K562 (cell line): ENCODE results near the gene ABCF2. TPM values are rescaled to one million over a fixed set of nuclear protein-coding genes. Genes with fewer than 3 reads are reported as not detected.
A peak's percentile ranks its signal among the peaks of the same experiment; 100 is the strongest.

ENCODE experiments used
- CBX2 ChIP-seq: fragments of 200-600 bp; sonication (generic); IDR thresholded peaks from one replicate; pipeline ENCODE4 v1.6.1; 2012; ENCODE audit warnings: mild to moderate bottlenecking, low read length, inconsistent platforms; ENCODE audit not compliant: insufficient read depth, poor library complexity, severe bottlenecking
- FOXJ2 ChIP-seq: fragments of 200-800 bp; sonication (Bioruptor generic); IDR thresholded peaks from 2 replicates; pipeline ENCODE4 v1.6.1; 2016; ENCODE audit warnings: missing genetic modification characterization, missing compliant biosample characterization
- GTF2F1 ChIP-seq: IDR thresholded peaks from 2 replicates; pipeline ENCODE4 v1.6.1; 2011; ENCODE audit warnings: low read depth, low read length, improper control_type of control experiment
- KLF1 ChIP-seq: fragments of 450-650 bp; IDR thresholded peaks from 2 replicates; pipeline ENCODE4 v1.6.1; 2016; ENCODE audit warnings: missing genetic modification characterization, missing compliant biosample characterization
- LEF1 ChIP-seq: fragments of 450-650 bp; IDR thresholded peaks from 2 replicates; pipeline ENCODE4 v1.6.1; 2016; ENCODE audit warnings: mild to moderate bottlenecking
- MAFF ChIP-seq: IDR thresholded peaks from 2 replicates; pipeline ENCODE4 v1.6.1; 2012; ENCODE audit warnings: low read length, improper control_type of control experiment
- NFE2L1 ChIP-seq: fragments of 450-650 bp; IDR thresholded peaks from 2 replicates; pipeline ENCODE4 v1.6.1; 2016; ENCODE audit warnings: missing genetic modification characterization, low read depth, mild to moderate bottlenecking, missing compliant biosample characterization, moderate library complexity, borderline replicate concordance
- NR2C2 ChIP-seq, 2 experiments: fragments of 200-800 bp in 1 of 2; sonication (Bioruptor generic) in 1 of 2; sonication (generic) in 1 of 2; formaldehyde crosslinking in 1 of 2; IDR thresholded peaks; 2 replicates each; pipeline versions ENCODE4 v1.6.1 to v1.8.0; 2016 to 2022; ENCODE audit warnings: mild to moderate bottlenecking in 1 of 2, missing compliant biosample characterization in 1 of 2, missing genetic modification characterization in 1 of 2, missing genetic modification reagents in 1 of 2
- RBM22 ChIP-seq: fragments of 200-400 bp; formaldehyde crosslinking; IDR thresholded peaks from 2 replicates; pipeline ENCODE4 v1.6.1; 2018; ENCODE audit warnings: low read length, low read depth; ENCODE audit not compliant: poor library complexity, severe bottlenecking
- RERE ChIP-seq: sonication (generic); formaldehyde crosslinking; IDR thresholded peaks from 2 replicates; pipeline ENCODE4 v1.8.0; 2023; ENCODE audit warnings: missing genetic modification reagents, mild to moderate bottlenecking, borderline replicate concordance
- SP2 ChIP-seq: IDR thresholded peaks from 2 replicates; pipeline ENCODE4 v1.6.1; 2011; ENCODE audit warnings: mild to moderate bottlenecking, low read depth, low read length, moderate library complexity; ENCODE audit not compliant: poor library complexity, severe bottlenecking; ENCODE audit errors: extremely low read depth
- TEAD1 ChIP-seq, 2 experiments: fragments of 450-650 bp in 1 of 2; sonication (generic) in 1 of 2; formaldehyde crosslinking; IDR thresholded peaks; 2 replicates each; pipeline versions ENCODE4 v1.4.0 to v1.8.0; 2020 to 2022; ENCODE audit warnings: mild to moderate bottlenecking in 2 of 2, missing genetic modification reagents in 1 of 2
- YBX1 ChIP-seq: fragments of 450-650 bp; IDR thresholded peaks from 2 replicates; pipeline ENCODE4 v1.7.1; 2016; ENCODE audit warnings: mild to moderate bottlenecking
- ZFP1 ChIP-seq: fragments of 450-650 bp; formaldehyde crosslinking; IDR thresholded peaks from 2 replicates; pipeline ENCODE4 v1.4.0; 2020; ENCODE audit warnings: mild to moderate bottlenecking, mixed read lengths
- ZNF146 ChIP-seq: IDR thresholded peaks from one replicate; pipeline ENCODE4 v1.6.1; 2018; ENCODE audit warnings: missing compliant biosample characterization; ENCODE audit not compliant: unreplicated experiment
- ZNF311 ChIP-seq: fragments of 250-450 bp; sonication (Bioruptor Pico); IDR thresholded peaks from 2 replicates; pipeline ENCODE4 v1.4.0; 2020; ENCODE audit warnings: mild to moderate bottlenecking, moderate library complexity
- ZNF584 ChIP-seq: fragments of 200-800 bp; sonication (Bioruptor generic); IDR thresholded peaks from 2 replicates; pipeline ENCODE4 v1.6.1; 2016; ENCODE audit warnings: low read depth, mild to moderate bottlenecking, missing genetic modification characterization, missing compliant biosample characterization
- ZNF717 ChIP-seq: fragments of 250-450 bp; sonication (Bioruptor Pico); IDR thresholded peaks from 2 replicates; pipeline ENCODE4 v1.5.0; 2021
- polyA plus RNA-seq, 8 experiments: library from polyadenylated mRNA; depleted of rRNA in 4 of 8; stranded (reverse) in 5 of 8; unstranded in 3 of 8; fragments of >200 nt; fragmentation: Nextera tagmentation in 2 of 8; fragmentation: Illumina TruSeq in 1 of 8; extraction: Ambion mirVana in 2 of 8; extraction: Trizol in 1 of 8; gene quantifications; 2 replicates each; pipeline versions ENCODE4 v1.2.1 to v1.2.3, GENCODE V29; 2011 to 2014; ENCODE audit warnings: inconsistent platforms in 1 of 8, missing spikeins in 1 of 8
- total RNA-seq, 7 experiments: library from RNA; depleted of rRNA in 6 of 7; stranded (reverse); fragments of >200 nt in 6 of 7; fragmentation: Illumina TruSeq in 2 of 7; extraction: Trizol in 2 of 7; gene quantifications; 2 replicates each; pipeline versions ENCODE4 v1.2.1 to v1.2.3, GENCODE V29; 2011 to 2021; ENCODE audit warnings: low replicate concordance in 1 of 7
- TF ChIP-seq, protein P1 (sequence below): fragments of 450-650 bp; IDR thresholded peaks from 2 replicates; pipeline ENCODE4 v1.6.1; 2018; ENCODE audit not compliant: partially characterized antibody

Gene ABCF2
- total and polyA plus RNA-seq, 9 of the 15 experiments (the other 6 are each of a cell fraction or from before 2014, with no cell fraction given), result 62.1 to 224 (median 113) TPM

DNA sequence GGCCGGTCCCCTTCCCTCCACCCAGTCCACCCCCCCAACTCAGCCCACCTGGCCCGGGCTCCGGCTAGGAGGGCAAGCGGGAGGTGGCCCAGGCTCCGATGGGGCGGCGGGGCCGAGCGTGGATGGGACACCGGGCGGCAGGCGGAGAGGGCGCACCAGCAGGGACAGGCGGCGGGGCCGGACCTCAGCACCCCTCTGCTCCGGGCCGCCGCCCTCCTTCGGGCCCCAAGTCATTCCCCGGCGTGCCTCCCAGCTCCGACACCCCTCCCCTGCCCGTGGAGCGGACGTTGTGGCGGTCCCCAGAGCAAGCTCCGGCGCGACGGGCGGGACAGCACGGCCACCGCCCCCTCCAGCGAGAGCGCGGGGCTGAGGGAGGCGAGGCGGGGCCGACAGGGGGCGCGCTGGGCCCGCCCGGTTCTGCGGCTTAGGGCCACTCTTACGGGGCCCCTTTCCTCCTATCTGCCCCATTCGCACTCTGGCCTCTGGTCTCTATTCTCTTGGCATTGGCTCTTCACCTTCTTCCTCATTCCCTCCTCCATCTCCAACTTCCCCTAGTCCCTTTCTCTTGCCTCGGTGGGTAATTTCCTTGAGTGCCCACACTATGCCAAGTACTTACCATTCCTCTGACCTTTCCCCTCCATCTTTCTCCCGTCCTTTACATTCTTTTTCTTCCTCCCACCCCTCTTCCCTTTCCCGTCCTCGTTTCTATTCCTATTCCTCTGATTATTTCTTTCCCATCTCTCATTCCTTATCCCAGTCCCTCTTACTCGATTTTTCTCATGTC lies 58.8 kb downstream of the ABCF2 start (continued):
- TF ChIP-seq RERE (CRISPR knock-in tag) (no peak), ZNF584 (no peak), YBX1 (no peak), FOXJ2 (tag) (no peak), SP2 (no peak), CBX2 (no peak), NR2C2 (CRISPR knock-in tag; IDR thresholded peaks at IDR 0.05) (no peak), NR2C2 (tag; IDR thresholded peaks at IDR 0.05) (0 out of 2 replicates have a peak, but pooled peaks have one; percentile 12), NFE2L1 (tag) (no peak), LEF1 (peak; percentile 52; the same call in 1 of the 2 replicates), KLF1 (0 out of 2 replicates have a peak, but pooled peaks have one; percentile 13), ZNF717 (no peak), ZFP1 (CRISPR knock-in tag) (no peak), ZNF146 (CRISPR knock-in tag) (no peak), GTF2F1 (no peak), MAFF (no peak), TEAD1 (CRISPR knock-in tag; IDR thresholded peaks at IDR 0.05) (no peak), RBM22 (no peak), ZNF311 (CRISPR knock-in tag) (no peak)
- TF ChIP-seq, protein P1, sequence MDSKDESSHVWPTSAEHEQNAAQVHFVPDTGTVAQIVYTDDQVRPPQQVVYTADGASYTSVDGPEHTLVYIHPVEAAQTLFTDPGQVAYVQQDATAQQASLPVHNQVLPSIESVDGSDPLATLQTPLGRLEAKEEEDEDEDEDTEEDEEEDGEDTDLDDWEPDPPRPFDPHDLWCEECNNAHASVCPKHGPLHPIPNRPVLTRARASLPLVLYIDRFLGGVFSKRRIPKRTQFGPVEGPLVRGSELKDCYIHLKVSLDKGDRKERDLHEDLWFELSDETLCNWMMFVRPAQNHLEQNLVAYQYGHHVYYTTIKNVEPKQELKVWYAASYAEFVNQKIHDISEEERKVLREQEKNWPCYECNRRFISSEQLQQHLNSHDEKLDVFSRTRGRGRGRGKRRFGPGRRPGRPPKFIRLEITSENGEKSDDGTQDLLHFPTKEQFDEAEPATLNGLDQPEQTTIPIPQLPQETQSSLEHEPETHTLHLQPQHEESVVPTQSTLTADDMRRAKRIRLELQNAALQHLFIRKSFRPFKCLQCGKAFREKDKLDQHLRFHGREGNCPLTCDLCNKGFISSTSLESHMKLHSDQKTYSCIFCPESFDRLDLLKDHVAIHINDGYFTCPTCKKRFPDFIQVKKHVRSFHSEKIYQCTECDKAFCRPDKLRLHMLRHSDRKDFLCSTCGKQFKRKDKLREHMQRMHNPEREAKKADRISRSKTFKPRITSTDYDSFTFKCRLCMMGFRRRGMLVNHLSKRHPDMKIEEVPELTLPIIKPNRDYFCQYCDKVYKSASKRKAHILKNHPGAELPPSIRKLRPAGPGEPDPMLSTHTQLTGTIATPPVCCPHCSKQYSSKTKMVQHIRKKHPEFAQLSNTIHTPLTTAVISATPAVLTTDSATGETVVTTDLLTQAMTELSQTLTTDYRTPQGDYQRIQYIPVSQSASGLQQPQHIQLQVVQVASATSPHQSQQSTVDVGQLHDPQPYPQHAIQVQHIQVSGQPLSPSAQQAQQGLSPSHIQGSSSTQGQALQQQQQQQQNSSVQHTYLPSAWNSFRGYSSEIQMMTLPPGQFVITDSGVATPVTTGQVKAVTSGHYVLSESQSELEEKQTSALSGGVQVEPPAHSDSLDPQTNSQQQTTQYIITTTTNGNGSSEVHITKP, result no peak
